Adipocyte (in vitro differentiated cells): Measurements from ENCODE around the gene ADNP.

Experiments used
- DNase-seq: peaks from one replicate; pipeline ENCODE4 v3.0.0-alpha.2; 2015; ENCODE audit warnings: low read depth
- H3K27me3 ChIP-seq: replicated peaks from 2 replicates; pipeline ENCODE4 v1.7.0; 2013; ENCODE audit warnings: mild to moderate bottlenecking, low read length, moderate library complexity; ENCODE audit not compliant: control insufficient read depth, insufficient read depth
- H3K36me3 ChIP-seq: 2 replicates; pipeline ENCODE4 v1.7.0; 2013; ENCODE audit warnings: low read length, mild to moderate bottlenecking, moderate library complexity; ENCODE audit not compliant: control insufficient read depth, insufficient read depth, severe bottlenecking
- H3K4me1 ChIP-seq: 2 replicates; pipeline ENCODE4 v1.7.0; 2013; ENCODE audit warnings: mild to moderate bottlenecking, low read length, moderate library complexity; ENCODE audit not compliant: control insufficient read depth, insufficient read depth
- H3K4me3 ChIP-seq: 2 replicates; pipeline ENCODE4 v1.7.0; 2013; ENCODE audit warnings: mild to moderate bottlenecking, low read length, moderate library complexity
- H3K9ac ChIP-seq: 2 replicates; pipeline ENCODE4 v1.7.0; 2013; ENCODE audit warnings: mild to moderate bottlenecking, low read length, moderate library complexity
- H3K9me3 ChIP-seq: 2 replicates; pipeline ENCODE4 v1.7.0; 2013; ENCODE audit warnings: mild to moderate bottlenecking, low read length, moderate library complexity; ENCODE audit not compliant: control insufficient read depth

Gene ADNP

GRCh38 chr20:50843331-50844276 is 87.6 kb downstream of the ADNP start:
- Histone ChIP-seq H3K4me3 (no peak overlapping the region), H3K9ac (no peak overlapping the region), H3K4me1 (peaks cover 3% of the 10 kb centered on the region), H3K36me3 (no peaks in the 10 kb centered on the region), H3K9me3 (no peaks in the 10 kb centered on the region), H3K27me3 (no peaks in the 10 kb centered on the region)
- DNase-seq = no peak

- peaks cover 7% of the 10 kb centered on the region for H3K4me1 ChIP-seq
- no peak for DNase-seq
- no peak overlapping the region for H3K4me3 ChIP-seq
- H3K9ac ChIP-seq = no peak overlapping the region
- H3K36me3 ChIP-seq = no peaks in the 10 kb centered on the region
- no peaks in the 10 kb centered on the region for H3K27me3 ChIP-seq
- no peaks in the 10 kb centered on the region for H3K9me3 ChIP-seq
These were observed 88.4 kb downstream of the ADNP start for GRCh38 chr20:50842821-50843220.
